Hepatocyte (in vitro differentiated cells): Measurements from ENCODE around the gene SCAI.

Experiments
- CTCF ChIP-seq: fragments of 200-600 bp; sonication (generic); IDR thresholded peaks from 2 replicates; pipeline ENCODE4 v1.5.1; 2016; ENCODE audit warnings: antibody characterized with exemption, mild to moderate bottlenecking; ENCODE audit not compliant: poor library complexity
- EZH2 ChIP-seq: fragments of 200-600 bp; sonication (generic); IDR thresholded peaks from 2 replicates; pipeline ENCODE4 v1.6.1; 2016; ENCODE audit warnings: antibody characterized with exemption, mild to moderate bottlenecking, borderline replicate concordance
- EZH2phosphoT487 ChIP-seq: fragments of 200-600 bp; sonication (generic); IDR thresholded peaks from one replicate; pipeline ENCODE4 v1.6.1; 2018; ENCODE audit warnings: antibody characterized with exemption, mild to moderate bottlenecking, low read depth, moderate library complexity; ENCODE audit not compliant: unreplicated experiment, severe bottlenecking

- no peak for TF ChIP-seq CTCF
- TF ChIP-seq EZH2, result no peak
- no peak for TF ChIP-seq EZH2phosphoT487
Observed at GRCh38 chr9:125151730-125152129, 8.4 kb upstream of the SCAI start.
